Activated CD4-positive, CD25-positive, alpha-beta regulatory T cell treated with anti-CD3 and anti-CD28 coated beads, Interleukin-2, amount 50 U/mL, for 24 hours (primary cell): ENCODE results near the gene MARVELD3.
"Not testable (repeated sequence)": the region's sequence is repeated elsewhere in the genome, so short reads cannot be mapped to it uniquely, and the experiment has no call there.

Experiments used
- ATAC-seq, 2 donors: fragments of 150-1000 bp; cut with Tn5 transposase; one replicate each; pipeline ENCODE4 v1.10.0; 2021; ENCODE audit warnings: mild to moderate bottlenecking in 1 of 2, moderate library complexity in 1 of 2

Gene MARVELD3, protein sequence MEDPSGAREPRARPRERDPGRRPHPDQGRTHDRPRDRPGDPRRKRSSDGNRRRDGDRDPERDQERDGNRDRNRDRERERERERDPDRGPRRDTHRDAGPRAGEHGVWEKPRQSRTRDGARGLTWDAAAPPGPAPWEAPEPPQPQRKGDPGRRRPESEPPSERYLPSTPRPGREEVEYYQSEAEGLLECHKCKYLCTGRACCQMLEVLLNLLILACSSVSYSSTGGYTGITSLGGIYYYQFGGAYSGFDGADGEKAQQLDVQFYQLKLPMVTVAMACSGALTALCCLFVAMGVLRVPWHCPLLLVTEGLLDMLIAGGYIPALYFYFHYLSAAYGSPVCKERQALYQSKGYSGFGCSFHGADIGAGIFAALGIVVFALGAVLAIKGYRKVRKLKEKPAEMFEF

DNA sequence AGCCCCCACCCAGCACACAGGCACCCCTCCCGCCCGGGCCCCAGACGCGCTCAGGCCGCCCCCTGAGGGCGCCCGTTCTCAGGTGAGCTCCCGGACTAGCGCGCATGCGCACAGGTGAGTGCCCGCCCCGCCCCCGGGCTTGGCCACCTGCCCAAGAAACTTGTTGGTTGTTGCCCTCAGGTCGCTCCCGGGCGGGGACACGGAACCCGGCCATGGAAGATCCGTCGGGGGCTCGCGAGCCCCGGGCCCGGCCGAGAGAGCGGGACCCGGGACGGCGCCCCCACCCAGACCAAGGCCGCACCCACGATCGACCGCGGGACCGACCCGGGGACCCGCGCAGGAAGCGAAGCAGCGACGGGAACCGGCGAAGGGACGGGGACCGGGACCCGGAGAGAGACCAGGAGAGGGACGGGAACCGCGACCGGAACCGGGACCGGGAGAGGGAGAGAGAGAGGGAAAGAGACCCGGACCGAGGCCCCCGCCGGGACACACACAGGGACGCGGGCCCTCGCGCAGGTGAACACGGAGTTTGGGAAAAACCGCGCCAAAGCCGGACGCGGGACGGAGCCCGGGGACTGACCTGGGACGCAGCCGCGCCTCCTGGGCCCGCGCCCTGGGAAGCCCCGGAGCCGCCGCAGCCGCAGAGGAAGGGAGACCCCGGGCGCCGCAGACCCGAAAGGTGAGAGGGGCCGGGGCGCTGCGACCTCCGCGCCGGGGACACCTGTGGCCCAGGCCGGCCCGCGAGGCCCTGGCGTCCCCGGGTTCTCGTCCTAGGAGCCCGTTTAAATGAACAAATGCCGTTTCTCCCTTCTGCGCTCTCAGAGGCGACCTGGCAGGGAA lies at the start of gene MARVELD3:
Gene MARVELD3, plus strand, starts transcription at position 167 of the 840 bp plus-strand sequence. Its CDS starts 46 bp downstream, at position 213.
- ATAC-seq = no peak

DNA sequence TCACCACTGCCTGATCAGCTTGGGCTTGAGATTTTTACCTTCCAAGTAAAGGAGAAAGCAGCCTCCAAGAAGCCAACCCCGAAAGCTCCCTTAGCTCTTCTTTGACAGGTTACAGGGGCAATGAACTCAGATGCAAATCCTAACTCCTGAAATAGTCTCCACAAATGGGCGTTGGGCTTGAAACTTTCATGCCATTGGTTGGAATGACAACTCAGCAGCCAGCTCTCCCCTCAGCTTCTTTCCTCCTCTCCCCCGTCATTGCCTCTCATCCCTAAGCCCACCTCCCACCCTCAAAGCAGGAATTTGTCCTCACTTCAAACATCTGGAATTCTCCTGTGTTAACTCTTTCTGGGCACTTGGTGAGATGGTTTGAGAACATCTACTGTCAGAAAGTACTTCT lies 49.0 kb upstream of the MARVELD3 start, which contains the start of gene TAT:
Gene TAT, minus strand, starts transcription at position 122 of the 400 bp plus-strand sequence. CDS start 677 bp downstream, outside the sequence.
- no peak for ATAC-seq

DNA sequence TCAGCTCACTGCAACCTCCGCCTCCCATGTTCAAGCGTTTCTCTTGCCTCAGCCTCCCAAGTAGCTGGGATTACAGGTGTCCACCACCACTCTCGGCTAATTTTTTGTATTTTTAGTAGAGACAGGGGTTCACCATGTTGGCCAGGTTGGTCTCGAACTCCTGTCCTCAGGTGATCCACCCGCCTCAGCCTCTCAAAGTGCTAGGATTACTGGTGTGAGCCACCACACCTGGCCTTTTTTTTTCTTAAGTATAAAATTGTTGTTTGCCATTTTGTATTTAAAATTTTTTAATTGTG lies 43.5 kb upstream of the MARVELD3 start:
- ATAC-seq = not testable (repeated sequence)

DNA sequence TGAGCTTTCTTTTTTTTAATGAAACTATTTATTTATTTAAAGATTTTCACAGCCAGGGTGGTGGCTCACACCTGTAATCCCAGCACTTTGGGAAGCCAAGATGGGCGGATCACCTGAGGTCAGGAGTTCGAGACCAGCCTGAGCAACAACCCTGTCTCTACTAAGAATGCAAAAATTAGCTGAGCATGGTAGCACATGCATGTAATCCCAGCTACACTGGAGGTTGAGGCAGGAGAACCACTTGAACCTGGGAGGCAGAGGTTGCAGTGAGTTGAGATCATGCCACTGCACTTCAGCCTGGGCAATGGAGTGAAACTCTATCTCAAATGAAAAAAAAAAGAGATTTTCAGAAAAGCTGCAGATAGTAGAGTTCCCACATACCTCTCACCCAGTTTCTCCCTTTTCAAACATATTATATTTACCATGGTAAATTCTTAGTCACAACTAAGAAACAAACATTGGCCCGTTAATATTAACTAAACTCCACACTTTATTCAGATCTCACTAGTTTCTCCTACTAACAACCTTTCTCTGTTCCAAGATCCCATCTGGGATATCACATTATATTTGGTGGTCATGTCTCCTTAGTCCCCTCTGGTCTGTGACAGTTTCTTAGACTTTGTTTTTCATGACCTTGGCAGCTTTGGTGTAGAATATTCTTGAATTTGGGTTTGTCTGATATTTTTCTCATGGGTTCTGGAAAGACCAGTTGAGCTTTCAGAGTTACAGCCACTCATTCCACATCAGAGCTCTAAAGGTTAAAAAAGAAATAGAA lies 41.3 kb upstream of the MARVELD3 start:
- no peak for ATAC-seq

DNA sequence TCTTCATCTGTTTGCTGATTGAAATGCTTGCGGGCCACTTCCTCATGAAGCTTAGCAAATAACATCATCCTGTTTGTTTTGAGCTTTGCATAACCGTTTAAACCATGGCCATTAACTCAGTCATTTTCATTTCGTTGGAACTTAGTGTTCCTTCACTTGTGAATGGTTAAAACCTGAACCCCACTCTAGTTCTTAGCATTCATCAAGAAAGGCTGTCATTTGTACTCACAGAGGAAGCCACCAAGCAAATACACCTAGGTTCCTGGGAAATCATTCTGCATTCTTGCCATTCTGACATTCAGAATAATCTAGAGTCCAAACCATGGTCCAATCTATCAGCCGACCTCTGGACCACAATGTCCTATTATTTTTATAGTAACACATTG lies 40.7 kb upstream of the MARVELD3 start:
- ATAC-seq = no peak

DNA sequence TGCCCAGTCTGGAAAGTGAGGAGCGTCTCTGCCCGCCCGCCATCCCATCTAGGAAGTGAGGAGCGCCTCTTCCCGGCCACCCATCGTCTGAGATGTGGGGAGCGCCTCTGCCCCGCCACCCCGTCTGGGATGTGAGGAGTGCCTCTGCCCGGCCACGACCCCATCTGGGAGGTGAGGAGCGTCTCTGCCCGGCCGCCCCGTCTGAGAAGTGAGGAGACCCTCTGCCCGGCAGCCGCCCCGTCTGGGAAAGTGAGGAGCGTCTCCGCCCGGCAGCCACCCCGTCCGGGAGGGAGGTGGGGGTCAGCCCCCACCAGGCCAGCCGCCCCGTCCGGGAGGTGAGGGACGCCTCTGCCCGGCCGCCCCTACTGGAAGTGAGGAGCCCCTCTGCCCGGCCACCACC lies 36.6 kb upstream of the MARVELD3 start:
- not testable (repeated sequence) for ATAC-seq

DNA sequence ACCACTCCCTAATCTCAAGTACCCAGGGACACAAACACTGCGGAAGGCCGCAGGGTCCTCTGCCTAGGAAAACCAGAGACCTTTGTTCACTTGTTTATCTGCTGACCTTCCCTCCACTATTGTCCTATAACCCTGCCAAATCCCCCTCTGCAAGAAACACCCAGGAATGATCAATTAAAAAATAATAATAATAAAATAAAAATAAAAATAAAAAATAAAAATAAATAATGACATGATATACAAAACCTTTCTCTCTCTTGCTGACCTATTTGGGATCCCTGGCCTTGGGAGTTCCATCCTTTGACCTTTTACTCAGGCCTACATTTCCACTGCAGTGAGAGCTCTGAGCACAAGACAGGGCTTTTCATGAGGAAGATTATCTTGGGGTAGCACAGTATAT lies 35.9 kb upstream of the MARVELD3 start:
- not testable (repeated sequence) for ATAC-seq

DNA sequence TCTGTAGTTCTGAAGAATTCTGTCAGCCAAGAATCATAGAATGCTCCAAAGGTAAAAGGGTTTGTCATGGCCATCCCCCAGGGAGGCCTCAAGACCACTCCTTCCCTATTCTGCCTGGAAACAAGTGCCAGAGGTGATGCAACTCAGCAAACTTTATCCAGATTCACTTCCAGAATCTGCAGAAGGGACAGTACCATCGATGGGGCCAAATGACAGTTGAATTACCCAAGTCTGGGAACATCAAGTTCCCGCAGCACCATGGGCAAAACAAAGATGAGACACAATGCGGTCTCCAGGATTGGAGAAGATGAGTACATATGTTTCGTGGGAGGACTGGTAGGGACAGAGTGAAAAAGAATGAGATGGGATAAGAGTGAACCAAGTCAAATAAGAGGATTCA lies 35.4 kb upstream of the MARVELD3 start:
- ATAC-seq = no peak

DNA sequence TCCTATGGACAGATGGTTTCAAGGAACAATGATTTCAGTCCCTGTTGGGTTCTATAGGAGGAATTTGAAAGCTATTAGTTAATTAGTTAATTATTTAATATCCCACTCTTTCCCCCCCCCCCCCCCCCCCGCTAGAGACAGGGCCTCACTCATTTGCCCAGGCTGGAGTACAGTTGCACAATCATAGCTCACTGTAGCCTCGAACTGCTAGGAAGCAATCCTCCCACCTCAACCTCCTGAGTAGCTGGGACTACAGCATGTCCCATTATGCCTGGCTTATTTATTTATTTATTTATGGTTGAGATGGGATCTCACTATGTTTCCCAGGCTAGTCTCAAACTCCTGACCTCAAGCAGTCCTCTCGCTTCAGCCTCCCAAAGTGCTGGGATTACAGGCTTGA lies 34.1 kb upstream of the MARVELD3 start:
- no peak for ATAC-seq

DNA sequence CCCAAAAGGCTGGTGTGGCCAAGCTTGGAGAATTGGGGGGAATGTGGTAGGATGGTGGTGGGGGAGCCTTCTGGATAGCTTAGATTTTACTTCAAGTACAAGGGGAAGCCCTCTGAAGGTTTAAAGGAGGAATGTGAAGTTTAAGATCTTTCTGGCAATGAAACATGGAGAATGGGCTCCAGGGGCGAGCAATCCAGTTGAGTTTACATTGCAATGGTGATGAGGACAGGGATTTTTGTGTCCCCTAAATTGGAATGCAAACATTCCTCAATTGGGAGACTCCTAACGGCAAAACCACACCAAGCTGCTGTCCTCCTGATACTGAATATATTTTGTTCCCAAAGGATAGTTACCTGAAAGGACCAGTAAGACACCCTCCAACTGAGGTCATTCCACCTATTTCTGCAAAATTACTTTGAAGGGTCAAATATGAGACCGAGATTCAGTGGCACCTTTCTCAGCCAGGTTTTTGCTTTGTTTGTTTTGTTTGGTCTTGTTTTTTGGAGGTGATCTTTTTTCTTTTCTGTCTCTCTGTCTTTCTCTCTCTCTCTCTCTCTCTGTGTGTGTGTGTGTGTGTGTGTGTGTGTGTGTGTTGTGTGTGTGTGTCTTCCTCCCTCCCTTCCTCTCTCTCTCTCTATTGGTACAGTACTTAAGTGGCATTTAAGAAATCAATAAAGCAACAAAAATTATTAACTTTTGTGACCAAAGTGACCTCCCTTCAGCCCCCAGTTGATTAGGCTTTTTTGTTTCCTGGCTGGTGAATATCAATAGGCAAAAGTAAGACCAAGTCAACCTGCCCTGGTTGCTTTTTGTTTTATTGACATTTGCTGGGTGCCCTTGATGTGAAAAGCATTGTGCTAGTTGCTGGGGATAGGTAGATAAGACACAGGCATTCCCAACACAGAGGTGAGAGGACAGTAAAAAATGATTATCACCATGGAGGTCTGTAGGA lies 32.7 kb upstream of the MARVELD3 start:
- ATAC-seq = no peak

DNA sequence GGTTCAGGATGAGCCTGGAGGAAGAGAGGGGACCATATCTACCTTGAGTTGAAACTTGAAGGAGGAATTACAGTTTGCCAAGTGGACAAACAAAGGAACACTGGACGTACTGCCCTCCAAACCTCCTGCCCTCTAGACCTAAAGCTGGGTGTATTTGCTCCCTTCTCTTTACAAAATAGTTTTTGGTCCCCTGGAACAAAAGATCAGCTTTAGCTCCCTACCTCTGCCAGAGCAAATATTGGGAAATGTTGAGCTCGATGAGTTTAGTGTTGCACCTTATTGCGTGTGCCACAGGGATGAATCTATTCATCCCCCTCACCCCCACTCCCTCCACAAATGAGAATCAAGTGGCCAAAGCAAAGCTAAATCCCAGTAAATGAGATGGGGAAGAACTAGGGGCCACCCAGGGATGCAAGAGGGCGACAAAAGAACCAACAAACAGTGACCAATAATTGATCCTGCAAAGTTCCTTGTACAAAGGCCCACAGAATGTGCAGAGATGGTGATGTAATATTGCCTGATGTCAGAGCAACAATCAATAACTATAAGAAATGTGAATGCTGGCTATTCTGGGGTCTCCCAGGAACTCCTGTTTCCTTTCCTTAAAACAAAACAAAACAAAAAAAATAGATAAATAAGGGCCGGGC lies 31.9 kb upstream of the MARVELD3 start:
- ATAC-seq = no peak

DNA sequence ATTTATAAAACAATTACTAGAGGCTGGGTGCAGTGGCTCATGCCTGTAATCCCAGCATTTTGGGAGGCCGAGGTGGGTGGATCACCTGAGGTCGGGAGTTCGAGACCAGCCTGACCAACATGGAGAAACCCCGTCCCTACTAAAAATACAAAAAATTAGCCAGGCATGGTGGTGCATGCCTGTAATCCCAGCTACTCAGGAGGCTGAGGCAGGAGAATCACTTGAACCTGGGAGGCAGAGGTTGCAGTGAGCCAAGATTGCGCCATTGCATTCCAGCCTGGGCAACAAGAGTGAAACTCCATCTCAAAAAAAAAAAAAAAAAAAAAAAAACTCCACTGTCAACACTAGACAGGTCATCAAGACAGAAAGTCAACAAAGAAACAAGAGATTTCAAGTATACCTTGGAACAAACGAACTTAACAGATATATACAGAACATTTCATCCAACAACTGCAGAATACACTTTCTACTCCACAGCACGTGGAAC lies 30.6 kb upstream of the MARVELD3 start:
- ATAC-seq = not testable (repeated sequence)

DNA sequence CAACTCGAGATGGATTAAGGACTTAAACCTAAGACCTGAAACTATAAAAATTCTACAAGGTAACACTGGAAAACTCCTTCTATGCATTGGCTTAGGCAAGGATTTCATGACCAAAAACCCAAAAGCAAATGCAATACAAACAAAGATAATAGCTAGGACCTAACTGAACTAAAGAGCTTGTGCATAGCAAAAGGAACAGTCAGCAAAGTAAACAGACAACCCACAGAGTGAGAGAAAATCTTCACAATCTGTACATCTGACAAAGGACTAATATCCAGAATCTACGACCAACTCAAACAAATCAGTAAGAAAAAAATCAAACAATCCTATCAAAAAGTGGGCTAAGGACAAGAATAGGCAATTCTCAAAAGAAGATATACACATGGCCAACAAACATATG lies 27.6 kb upstream of the MARVELD3 start:
- ATAC-seq = not testable (repeated sequence)

DNA sequence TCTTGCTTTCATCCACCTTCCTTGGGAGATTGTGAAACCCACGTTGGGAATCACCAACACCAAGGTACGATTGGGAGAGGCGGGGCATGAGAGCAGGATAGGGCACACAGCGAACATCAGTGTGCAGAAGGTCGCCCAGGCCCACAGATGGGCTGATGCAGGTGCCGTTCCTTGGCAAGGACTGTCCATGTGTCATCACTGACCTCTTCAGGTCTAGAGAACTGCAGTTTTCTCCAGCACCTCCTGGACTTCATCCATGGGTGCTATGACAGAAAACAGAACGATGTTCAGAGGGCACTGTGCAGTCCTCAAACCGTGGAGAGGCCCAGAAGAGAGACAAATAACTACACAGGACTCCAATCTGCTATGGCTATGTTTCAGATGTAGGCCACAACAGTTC lies 25.2 kb upstream of the MARVELD3 start:
- ATAC-seq = no peak

DNA sequence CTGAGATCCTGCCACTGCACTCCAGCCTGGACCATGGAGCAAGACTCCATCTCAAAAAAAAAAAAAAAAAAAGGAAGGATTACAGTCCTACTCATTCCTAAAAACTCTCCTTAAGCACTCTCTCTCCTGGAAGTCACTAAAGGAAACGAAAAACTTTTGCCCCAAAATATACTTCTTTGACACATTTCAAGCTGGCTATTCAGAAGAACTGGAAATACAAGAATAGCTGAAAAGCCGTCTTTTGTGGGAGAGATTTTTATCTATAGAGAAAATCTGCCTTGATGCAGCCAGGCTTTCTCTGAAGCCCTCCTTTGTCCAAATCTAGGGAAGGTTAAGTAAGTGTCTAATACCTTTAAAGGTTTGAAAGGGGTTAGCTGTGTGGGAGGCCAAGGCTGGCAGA lies 16.9 kb upstream of the MARVELD3 start:
- ATAC-seq = no peak

DNA sequence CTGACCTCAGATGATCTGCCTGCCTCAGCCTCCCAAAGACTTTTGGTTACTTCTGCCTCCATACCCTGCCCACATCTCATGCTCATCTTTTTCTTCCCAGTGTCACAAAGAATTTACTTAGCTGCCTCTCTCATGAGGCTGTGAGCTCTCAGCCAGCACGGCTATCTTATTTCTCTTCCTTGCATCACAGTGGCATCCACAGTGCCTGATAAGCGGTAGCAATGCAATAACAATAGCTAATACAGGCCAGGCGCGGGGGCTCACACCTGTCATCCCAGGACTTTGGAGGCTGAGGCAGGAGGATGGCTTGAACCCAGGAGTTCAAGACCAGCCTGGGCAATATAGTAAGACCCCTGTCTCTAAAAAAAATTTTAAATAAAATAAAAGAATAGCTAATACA lies 15.5 kb upstream of the MARVELD3 start:
- no peak for ATAC-seq

DNA sequence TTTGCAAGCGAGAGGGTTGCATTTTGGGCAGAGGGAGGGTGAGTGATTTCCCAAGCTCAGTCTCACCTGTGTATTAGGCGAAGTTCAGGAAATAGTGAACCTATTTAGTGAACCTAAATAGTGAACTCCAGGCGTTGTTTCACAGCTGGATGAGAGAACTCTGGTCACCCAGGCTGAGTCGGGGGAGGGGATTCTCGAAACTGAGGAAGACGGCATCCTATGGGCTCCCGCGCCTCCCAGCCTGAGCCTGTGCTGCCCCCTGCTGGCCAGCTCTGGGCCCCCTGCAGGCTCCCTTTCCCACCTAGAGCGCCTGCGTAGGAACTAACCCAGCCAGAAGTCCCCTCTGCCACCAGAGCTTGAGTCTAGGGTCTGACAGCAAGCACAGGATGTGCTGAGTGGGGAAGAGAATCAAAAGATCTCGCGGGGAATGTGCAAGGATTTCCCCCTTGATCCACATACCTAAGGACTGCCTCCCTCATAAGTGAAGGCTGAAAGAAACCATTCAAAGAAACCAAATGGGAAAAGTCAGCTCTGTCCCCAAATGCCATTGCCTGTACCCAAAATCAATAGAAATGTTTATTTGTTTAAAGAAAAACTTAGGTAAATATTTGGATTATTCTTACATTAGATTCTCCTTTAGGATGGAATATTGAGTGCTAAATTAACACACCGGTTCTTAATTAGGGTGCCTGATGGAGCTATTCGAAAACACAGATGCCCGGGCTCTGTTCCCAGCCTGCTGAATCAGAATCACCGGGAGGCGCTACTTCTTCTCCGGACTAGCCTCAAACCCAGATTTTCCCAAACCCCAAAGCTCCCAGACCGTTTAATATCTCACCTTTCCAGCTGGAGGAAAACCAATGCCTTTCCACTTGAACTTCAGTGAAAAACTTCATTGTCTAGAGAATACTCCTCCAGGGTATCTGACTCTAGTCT lies 14.8 kb upstream of the MARVELD3 start:
- ATAC-seq = peak; percentile 55 to 62

DNA sequence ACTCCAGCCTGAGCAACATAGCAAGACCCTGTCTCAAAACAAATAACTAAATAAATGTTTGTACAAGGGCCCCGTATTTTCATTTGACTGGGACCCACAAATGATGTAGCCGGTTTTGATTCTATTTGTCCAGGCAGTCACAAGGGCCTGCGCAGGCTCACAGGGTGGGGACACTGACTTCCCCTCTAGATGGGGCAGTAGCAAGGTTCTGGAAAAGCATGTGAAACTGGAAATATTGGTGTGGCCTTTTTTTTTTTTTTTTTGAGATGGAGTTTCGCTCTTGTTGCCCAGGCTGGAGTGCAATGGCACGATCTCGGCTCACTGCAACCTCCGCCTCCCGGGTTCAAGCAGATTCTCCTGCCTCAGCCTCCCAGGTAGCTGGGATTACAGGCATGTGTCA lies 11.0 kb upstream of the MARVELD3 start:
- ATAC-seq = not testable (repeated sequence)

DNA sequence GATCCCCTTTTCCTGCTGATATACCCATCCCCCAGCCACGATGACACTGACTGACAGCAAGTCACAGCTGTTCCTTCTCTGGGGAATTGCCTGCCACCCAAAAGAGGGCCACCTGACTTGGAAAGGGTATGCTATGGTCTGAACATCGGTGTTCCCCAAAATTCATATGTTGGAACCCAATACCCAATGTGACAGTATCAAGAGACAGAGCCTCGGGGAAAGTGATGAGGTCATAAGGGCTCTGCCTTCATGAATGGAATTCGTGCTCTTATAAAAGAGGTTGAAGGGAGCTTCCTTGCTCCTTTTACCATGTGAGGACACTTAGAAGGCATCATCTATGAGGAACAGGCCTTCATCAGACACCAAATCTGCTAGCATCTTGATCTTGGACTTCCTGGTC lies 7.6 kb upstream of the MARVELD3 start:
- no peak for ATAC-seq

DNA sequence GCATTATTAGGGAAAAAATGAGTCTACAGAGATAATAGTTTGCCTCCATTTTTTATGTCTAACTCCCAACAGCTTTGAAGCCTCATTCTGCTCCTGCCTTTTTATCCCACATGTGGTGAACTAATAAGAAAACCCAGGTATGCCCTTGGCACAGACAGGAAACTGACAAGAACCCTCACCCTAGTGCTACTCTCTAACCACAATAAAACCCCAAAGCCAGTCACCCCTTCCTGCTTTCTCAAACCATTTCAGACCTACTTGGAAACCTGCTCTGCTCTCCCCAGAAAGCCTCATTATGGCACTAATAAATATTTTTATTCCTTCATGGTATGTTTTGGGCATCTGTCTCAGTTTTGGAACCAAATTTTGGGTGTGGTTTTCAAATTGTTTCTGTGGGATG lies 3.9 kb upstream of the MARVELD3 start:
- peak in 1 of 2 donors; percentile 64 for ATAC-seq
